Heart right ventricle (tissue), 16 donors: ENCODE measurements around the gene LYPD1. TPM values are rescaled to one million over a fixed set of nuclear protein-coding genes. Genes with fewer than 3 reads are reported as not detected.

ENCODE experiments used
- ATAC-seq, 8 donors: fragments of 200-7000 bp; cut with Tn5 transposase; one replicate each; pipeline ENCODE4 v1.9.1; 2020; ENCODE audit warnings: mild to moderate bottlenecking in 8 of 8, moderate library complexity in 8 of 8, moderate number of reproducible peaks in 1 of 8
- DNase-seq, 2 donors: peaks; one replicate each; pipeline ENCODE4 v3.0.0-alpha.2; 2020
- H3K27ac ChIP-seq, 10 donors: fragments of 200-600 bp; sonication (generic) in 2 of 10; one replicate each; pipeline versions ENCODE4 v1.5.0 to v1.8.0; 2020 to 2022; ENCODE audit warnings: mild to moderate bottlenecking in 3 of 10
- H3K27me3 ChIP-seq, 7 donors: fragments of 200-600 bp; one replicate each; pipeline ENCODE4 v1.8.0; 2021 to 2022; ENCODE audit warnings: mild to moderate bottlenecking in 2 of 7
- H3K36me3 ChIP-seq, 9 donors: fragments of 200-600 bp; sonication (generic) in 1 of 9; one replicate each; pipeline versions ENCODE4 v1.5.0 to v1.8.0; 2020 to 2022; ENCODE audit warnings: mild to moderate bottlenecking in 2 of 9
- H3K4me1 ChIP-seq, 9 donors: fragments of 200-600 bp; sonication (generic) in 1 of 9; one replicate each; pipeline versions ENCODE4 v1.5.0 to v1.8.0; 2020 to 2022; ENCODE audit warnings: mild to moderate bottlenecking in 4 of 9
- H3K4me3 ChIP-seq, 10 donors: fragments of 200-600 bp; sonication (generic) in 2 of 10; one replicate each; pipeline versions ENCODE4 v1.5.0 to v1.8.0; 2020 to 2022; ENCODE audit warnings: mild to moderate bottlenecking in 7 of 10, moderate library complexity in 2 of 10
- H3K9me3 ChIP-seq, 11 donors: fragments of 200-600 bp in 10 of 11; sonication (generic) in 2 of 11; one replicate each; pipeline versions ENCODE4 v1.5.0 to v1.8.0; 2013 to 2022; ENCODE audit warnings: mild to moderate bottlenecking in 2 of 11, control low read depth in 1 of 11, moderate library complexity in 1 of 11
- WGBS, 2 donors: extraction: QIAGEN DNeasy Blood & Tissue Kit; methylation state at CpG; one replicate each; pipeline ENCODE4 v1.1.7; 2013; ENCODE audit warnings: inconsistent platforms in 1 of 2; 5-methylcytosine and 5-hydroxymethylcytosine counted together
- intact Hi-C, 10 donors: fragments of 100-400 bp; cut with DNase I; formaldehyde crosslinking; loops; one replicate each; pipeline versions ENCODE4 v1.11.1 to v1.14.2; 2022
- polyA plus RNA-seq, 2 donors: library from polyadenylated mRNA; stranded (reverse); fragments of 200-250 nt; gene quantifications; one replicate each; pipeline ENCODE4 v1.2.3, GENCODE V29; 2013
- total RNA-seq, 10 donors: library from RNA; stranded (reverse); fragmentation: NEBNext Ultra II Directional in 3 of 10; extraction: Animal tissue kit (Norgen Biotek cat#: 25700) in 3 of 10; gene quantifications; one replicate each; pipeline versions ENCODE4 v1.2.1 to v1.2.4, GENCODE V29; 2021 to 2023
- TF ChIP-seq, protein P1 (sequence below), 9 donors: fragments of 200-600 bp; sonication (generic) in 2 of 9; IDR thresholded peaks; one replicate each; pipeline versions ENCODE4 v1.5.0 to v1.8.0; 2021 to 2022; ENCODE audit warnings: antibody characterized with exemption in 9 of 9, mild to moderate bottlenecking in 5 of 9, moderate library complexity in 1 of 9
- donor health status: Arrhythmogenic right ventricular cardiomyopathy.
- donor health status: ischemic (EF 13 %, LVEDD 7.1; RV severe dilation, severe dysfunction).
- donor health status: healthy with polysubstance abuse.
- donor health status: DM: no; HTN: yes; CAD: no.
- donor health status: DM: no; HTN: no; CAD: no.
- donor health status: ischemic (EF 25% LVEDD 6.9; RV normal size, moderate dysfunction).
- donor health status: ischemic (EF 25% LVEDD 5.7; RV mildly dilated, moderate dysfunction).
- donor health status: healthy.
- donor health status: DM: yes; HTN: yes; CAD: no.
- donor health status: Ischemic cardiomyopathy.
- donor health status: ischemic (EF 35%, LVEDD 5.7; RV mildly dilated, moderate dysfunction).
- donor health status: nonischemic (EF 11% LVEDD 7.7; RV severe dilation, severe dysfunction).
- donor health status: DM: yes; HTN: yes; CAD: no.
- donor health status: PGD.
- donor health status: ischemic (EF 29% LVEDD 5.4; RV normal size, mild dysfunction).
- donor health status: nonischemic (EF 23%, LVEDD 6.1; RV moderate dilation, normal function).

LYPD1 gene
- total and polyA plus RNA-seq, 12 donors, result 0.16 to 0.72 (median 0.42) TPM; not detected in 3

DNA sequence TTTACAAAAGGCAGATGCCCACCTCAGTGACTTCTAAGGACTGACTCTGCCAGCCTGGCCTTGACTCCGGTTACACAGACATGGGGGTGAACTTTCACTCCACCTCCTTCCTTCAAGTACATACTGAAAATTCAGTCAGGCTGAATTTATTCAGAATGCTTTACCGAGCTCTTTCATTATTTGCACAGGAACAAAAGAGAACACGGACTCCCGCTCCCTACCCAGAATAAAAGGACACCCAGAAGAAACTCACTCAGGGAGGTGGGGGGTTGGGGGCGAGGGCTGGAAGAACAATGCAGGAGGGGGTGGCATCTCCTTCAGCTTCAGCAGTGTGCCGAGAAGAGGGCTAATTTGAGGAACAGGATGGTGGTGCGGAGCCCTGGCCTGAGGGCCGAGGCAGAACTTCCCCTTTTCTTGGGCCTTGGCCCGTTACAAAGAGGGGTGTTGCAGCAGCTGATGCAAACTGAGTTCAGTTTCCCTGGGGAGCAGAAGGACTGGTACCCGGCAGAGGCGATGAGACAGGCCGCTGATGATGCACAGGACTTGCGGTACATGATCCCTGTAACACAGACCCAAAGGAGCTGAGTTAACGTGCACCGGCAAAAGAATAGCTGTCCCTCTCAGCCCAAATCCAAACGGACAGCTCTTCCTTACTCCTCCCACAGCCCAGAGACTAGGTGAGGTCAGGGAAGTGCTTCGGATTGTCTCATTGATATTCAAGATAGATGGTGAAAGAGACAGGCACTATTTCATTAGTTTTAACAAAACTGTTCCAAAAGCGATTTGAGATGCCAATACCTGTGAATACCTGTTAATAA is 24.1 kb downstream of the LYPD1 start:
- no peak for DNase-seq
- intact Hi-C loops, result no loop called here
- Histone ChIP-seq H3K9me3 (no peaks in the 10 kb centered on the region), H3K27ac (no peak overlapping the region), H3K27me3 (peaks cover 0 to 55% (median 14%) of the 10 kb centered on the region in 7 donors), H3K36me3 (no peaks in the 10 kb centered on the region), H3K4me3 (no peak overlapping the region), H3K4me1 (no peaks in the 10 kb centered on the region)
- peak in 1 of 8 donors; percentile 27 for ATAC-seq
- TF ChIP-seq, protein P1, sequence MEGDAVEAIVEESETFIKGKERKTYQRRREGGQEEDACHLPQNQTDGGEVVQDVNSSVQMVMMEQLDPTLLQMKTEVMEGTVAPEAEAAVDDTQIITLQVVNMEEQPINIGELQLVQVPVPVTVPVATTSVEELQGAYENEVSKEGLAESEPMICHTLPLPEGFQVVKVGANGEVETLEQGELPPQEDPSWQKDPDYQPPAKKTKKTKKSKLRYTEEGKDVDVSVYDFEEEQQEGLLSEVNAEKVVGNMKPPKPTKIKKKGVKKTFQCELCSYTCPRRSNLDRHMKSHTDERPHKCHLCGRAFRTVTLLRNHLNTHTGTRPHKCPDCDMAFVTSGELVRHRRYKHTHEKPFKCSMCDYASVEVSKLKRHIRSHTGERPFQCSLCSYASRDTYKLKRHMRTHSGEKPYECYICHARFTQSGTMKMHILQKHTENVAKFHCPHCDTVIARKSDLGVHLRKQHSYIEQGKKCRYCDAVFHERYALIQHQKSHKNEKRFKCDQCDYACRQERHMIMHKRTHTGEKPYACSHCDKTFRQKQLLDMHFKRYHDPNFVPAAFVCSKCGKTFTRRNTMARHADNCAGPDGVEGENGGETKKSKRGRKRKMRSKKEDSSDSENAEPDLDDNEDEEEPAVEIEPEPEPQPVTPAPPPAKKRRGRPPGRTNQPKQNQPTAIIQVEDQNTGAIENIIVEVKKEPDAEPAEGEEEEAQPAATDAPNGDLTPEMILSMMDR (IDR thresholded peaks at IDR 0.05), result no peak
- 85 to 90% methylated on average over 18 of the region's 18 CpGs for WGBS, 2 donors

DNA sequence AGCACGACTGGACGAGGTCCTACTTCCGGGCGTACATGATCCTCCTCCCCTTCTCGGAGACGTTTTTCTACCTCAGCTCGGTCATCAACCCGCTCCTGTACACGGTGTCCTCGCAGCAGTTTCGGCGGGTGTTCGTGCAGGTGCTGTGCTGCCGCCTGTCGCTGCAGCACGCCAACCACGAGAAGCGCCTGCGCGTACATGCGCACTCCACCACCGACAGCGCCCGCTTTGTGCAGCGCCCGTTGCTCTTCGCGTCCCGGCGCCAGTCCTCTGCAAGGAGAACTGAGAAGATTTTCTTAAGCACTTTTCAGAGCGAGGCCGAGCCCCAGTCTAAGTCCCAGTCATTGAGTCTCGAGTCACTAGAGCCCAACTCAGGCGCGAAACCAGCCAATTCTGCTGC is 24.8 kb downstream of the LYPD1 start:
- Histone ChIP-seq H3K27ac (no peak overlapping the region), H3K36me3 (no peaks in the 10 kb centered on the region), H3K27me3 (peaks cover 0 to 51% (median 17%) of the 10 kb centered on the region in 7 donors), H3K9me3 (no peaks in the 10 kb centered on the region), H3K4me1 (no peaks in the 10 kb centered on the region), H3K4me3 (no peak overlapping the region)
- intact Hi-C loops, result no loop called here
- 82 to 85% methylated on average over 35 of the region's 35 CpGs for WGBS, 2 donors
- TF ChIP-seq, protein P1 (IDR thresholded peaks at IDR 0.05), result no peak
- no peak for ATAC-seq
- no peak for DNase-seq

DNA sequence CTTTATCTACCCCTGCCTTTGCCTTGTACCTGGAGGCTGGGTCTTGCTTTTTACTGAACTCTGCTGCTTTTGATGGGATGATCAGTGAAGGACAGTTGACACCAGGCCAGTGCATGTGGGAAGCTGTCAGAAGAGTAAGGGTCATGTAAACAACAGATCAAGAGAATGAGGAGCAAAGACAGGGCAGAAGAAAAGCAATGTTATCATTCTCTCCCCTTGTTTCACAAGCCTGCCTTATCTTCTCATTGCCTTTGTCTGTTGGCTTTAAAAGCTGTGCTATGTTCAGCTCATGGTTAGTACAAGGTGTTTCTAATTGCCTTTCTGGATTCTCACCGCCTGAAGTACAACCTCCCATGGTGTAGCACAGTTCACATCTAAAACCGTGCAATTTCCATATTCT is 27.6 kb downstream of the LYPD1 start:
- H3K4me1 ChIP-seq, result no peaks in the 10 kb centered on the region
- H3K36me3 ChIP-seq, result no peaks in the 10 kb centered on the region
- H3K9me3 ChIP-seq, result no peaks in the 10 kb centered on the region
- intact Hi-C loops, result no loop called here
- WGBS, 2 donors, result 42 to 50% methylated on average over 2 of the region's 2 CpGs
- DNase-seq, result no peak
- ATAC-seq, result peak in 1 of 8 donors; percentile 27
- TF ChIP-seq, protein P1 (IDR thresholded peaks at IDR 0.05), result no peak
- H3K27ac ChIP-seq, result no peak overlapping the region
- no peak overlapping the region for H3K4me3 ChIP-seq
- peaks cover 0 to 31% (median 17%) of the 10 kb centered on the region in 7 donors for H3K27me3 ChIP-seq

DNA sequence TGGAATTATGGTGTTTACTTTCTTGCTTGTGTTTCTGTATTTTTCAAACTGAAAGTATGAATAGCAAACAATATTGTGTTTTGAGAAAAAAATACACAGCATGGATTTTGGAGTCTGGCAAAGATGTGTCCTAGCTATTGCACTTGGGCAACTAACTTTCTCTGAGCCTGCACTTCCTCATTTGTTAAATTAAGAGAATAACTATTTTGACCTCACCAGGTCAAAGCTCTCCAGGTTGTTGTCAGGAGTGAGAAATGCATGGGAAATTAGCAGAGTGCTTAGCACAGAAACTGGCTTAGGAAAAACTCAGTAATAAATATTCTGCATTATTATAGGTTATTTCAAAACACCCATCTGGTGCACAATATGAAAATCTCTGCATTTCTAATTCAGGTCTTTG is 28.2 kb downstream of the LYPD1 start:
- TF ChIP-seq, protein P1 (IDR thresholded peaks at IDR 0.05), result no peak
- H3K4me3 ChIP-seq, result no peak overlapping the region
- H3K27ac ChIP-seq, result no peak overlapping the region
- peaks cover 0 to 26% (median 13%) of the 10 kb centered on the region in 7 donors for H3K27me3 ChIP-seq
- no peaks in the 10 kb centered on the region for H3K9me3 ChIP-seq
- ATAC-seq, result no peak
- H3K36me3 ChIP-seq, result no peaks in the 10 kb centered on the region
- intact Hi-C loops, result no loop called here
- DNase-seq, result no peak
- peaks cover 0 to under 1% (median 0%) of the 10 kb centered on the region in 9 donors for H3K4me1 ChIP-seq
